Choroid plexus epithelial cell (primary cell): ENCODE data around the gene ANKS4B.

Source experiments
- DNase-seq: peaks from one replicate; pipeline ENCODE4 v3.0.0-alpha.2; 2010; ENCODE audit warnings: low read depth
- H3K4me3 ChIP-seq: 2 replicates; pipeline ENCODE4 v1.5.1; 2011; ENCODE audit warnings: low read depth, mild to moderate bottlenecking, control low read depth, low read length, moderate library complexity
- TF ChIP-seq, protein P1 (sequence below): conservative IDR thresholded peaks from 2 replicates; pipeline ENCODE4 v1.5.1; 2011; ENCODE audit warnings: low read depth, mild to moderate bottlenecking, control low read depth, inconsistent platforms, low read length, moderate library complexity

The ANKS4B gene

DNA sequence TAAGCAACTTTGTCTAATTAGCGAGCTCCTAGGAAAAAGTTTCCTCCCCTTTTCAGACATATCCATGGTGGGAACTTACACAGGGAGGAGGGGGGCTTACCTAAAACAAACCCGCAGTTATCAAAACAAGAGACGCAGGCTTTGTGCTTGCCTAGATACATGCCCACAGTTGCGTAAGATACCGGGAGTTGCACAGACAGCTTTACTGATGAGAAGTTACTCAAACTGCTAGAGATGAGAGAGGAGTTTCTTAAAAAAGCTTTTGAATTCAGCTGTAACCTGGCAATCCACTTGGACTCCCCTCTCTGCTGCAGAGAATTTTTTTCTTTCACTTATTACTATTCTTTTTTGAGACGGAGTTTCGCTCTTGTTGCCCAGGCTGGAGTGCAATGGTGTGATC, 15.3 kb upstream of the ANKS4B start:
- TF ChIP-seq, protein P1, sequence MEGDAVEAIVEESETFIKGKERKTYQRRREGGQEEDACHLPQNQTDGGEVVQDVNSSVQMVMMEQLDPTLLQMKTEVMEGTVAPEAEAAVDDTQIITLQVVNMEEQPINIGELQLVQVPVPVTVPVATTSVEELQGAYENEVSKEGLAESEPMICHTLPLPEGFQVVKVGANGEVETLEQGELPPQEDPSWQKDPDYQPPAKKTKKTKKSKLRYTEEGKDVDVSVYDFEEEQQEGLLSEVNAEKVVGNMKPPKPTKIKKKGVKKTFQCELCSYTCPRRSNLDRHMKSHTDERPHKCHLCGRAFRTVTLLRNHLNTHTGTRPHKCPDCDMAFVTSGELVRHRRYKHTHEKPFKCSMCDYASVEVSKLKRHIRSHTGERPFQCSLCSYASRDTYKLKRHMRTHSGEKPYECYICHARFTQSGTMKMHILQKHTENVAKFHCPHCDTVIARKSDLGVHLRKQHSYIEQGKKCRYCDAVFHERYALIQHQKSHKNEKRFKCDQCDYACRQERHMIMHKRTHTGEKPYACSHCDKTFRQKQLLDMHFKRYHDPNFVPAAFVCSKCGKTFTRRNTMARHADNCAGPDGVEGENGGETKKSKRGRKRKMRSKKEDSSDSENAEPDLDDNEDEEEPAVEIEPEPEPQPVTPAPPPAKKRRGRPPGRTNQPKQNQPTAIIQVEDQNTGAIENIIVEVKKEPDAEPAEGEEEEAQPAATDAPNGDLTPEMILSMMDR: no peak
- no peak overlapping the region for H3K4me3 ChIP-seq
- peak; percentile 2 for DNase-seq

DNA sequence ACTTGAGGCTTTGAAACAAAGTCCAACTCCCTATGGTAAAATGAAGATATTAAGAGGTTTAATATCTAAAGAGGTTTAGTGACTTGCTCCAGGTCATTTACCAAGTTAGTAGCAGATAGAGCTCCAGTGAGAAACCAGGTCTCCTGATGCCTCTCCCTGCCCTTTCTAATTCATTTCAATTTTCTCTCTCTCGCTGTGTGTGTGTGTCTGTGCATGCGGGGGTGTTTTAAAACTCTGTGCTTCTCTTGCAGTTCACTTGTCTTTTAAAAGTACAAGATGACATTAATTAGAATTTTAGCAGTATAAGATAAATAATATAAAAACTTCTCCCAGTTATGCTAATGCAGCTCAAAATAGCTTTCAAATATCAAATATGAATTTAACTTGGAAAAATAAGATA, 13.9 kb upstream of the ANKS4B start:
- TF ChIP-seq, protein P1: no peak
- DNase-seq: no peak
- H3K4me3 ChIP-seq: no peak overlapping the region

DNA sequence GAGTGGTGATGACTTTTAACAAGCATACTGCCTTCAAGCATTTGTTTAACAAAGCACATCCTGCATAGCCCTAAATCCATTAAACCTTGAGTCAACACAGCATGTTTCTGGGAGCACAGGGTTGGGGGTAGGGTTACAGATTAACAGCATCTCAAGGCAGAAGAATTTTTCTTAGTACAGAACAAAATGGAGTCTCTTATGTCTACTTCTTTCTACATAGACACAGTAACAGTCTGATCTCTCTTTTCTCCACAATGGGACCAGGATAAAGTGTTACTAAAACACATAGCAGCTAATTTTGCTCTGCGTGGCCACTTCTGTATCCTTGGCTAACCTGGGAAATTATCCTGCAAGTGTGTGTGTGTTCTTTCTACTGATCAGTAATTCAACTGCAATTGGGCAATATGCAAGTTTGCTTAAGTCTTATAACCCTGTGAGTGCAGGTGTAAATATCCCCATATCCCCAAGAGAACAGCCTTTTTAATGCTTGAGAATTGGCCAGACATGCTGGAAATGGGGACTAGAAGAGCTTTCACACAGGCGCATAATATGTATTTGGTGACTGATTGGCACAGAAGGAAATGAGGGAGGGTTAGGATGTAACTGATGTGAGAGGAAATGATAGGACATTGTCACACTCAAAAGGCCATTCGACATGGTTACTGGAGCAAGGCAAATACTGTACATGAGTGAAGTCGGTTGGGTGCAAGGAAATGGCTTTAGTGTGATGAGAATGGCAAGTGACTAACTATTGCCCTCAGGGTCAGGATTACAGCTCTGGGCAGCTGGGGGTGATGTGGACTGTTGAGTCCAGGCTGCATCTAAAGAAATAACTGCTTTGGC, 10.8 kb upstream of the ANKS4B start:
- DNase-seq: no peak
- TF ChIP-seq, protein P1: no peak
- no peak overlapping the region for H3K4me3 ChIP-seq

- TF ChIP-seq, protein P1: no peak
- H3K4me3 ChIP-seq: no peak overlapping the region
- DNase-seq: no peak
These were observed 9.7 kb upstream of the ANKS4B start for GRCh38 chr16:21223787-21224186.

GRCh38 chr16:21224800-21225199, 8.7 kb upstream of the ANKS4B start:
- no peak overlapping the region for H3K4me3 ChIP-seq
- TF ChIP-seq, protein P1: no peak
- no peak for DNase-seq

DNA sequence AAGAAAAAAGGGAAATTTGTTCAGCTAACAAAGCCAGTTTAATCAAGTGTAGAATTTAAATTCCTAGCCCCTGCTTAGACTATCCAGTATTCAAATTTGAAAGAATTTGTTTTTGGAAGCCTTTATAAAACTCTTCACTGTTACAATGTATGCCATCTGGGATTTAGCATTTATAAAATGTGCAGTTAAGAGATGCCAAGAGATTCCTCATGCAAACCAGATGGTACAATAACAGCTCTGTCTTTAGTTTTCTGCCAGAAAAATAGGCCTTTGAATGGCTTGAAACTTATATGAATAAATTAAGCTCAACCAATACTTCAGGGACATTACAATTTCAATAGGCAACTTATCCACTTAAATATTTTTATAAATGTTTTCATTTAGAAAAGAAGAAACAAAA, 6.8 kb upstream of the ANKS4B start:
- no peak for DNase-seq
- TF ChIP-seq, protein P1: no peak
- no peak overlapping the region for H3K4me3 ChIP-seq

DNA sequence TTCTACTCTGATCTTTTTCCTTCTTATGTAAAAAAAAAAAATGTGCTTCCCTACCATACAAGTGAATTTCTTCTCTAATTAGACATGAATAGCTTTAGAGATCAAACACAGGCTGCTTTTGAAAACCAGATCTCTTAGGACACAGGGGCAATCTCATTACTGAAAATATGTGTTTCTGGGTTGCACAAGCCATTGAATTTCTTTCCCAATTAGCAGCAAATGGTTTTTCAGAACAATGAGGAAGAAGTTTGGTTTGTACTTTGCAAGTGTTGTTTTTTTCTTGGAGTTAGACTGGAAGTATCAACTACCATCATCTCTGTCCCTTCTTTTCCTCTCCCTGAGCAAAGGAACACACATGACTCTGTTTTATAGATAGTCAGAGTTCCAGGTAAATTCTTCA, 5.6 kb upstream of the ANKS4B start:
- no peak overlapping the region for H3K4me3 ChIP-seq
- DNase-seq: no peak
- TF ChIP-seq, protein P1: no peak
